Measurements from ENCODE around the gene ENTPD5. TPM values are rescaled to one million over a fixed set of nuclear protein-coding genes. Genes with fewer than 3 reads are reported as not detected.

The ENTPD5 gene
- total RNA-seq, 1 experiment from 2014 or later: 6.8 TPM

GRCh38 chr14:74048281-74048680, 29.2 kb upstream of the ENTPD5 start:
- Histone ChIP-seq H2BK20ac (ENCODE audit: low read depth, low read length, poor library complexity, severe bottlenecking) (no peak overlapping the region), H3K23ac (ENCODE audit: insufficient read length, low read depth, low read length) (no peak overlapping the region), H3K27me3 (ENCODE audit: insufficient read depth, low read length) (no peaks in the 10 kb centered on the region), H3K27ac (ENCODE audit: insufficient read length, low read depth, low read length) (no peak overlapping the region), H4K91ac (ENCODE audit: insufficient read length, low read depth, low read length) (no peak overlapping the region), H3K18ac (ENCODE audit: insufficient read length, low read depth, low read length) (no peak overlapping the region), H4K5ac (ENCODE audit: insufficient read length, low read depth, low read length) (no peak overlapping the region), H4K8ac (replicated peaks; ENCODE audit: insufficient read length, low read depth, low read length) (no peak overlapping the region), H3K4me2 (ENCODE audit: insufficient read depth, insufficient read length, low read length) (no peak overlapping the region), H2AK5ac (ENCODE audit: insufficient read length, low read length) (no peak overlapping the region), H4K20me1 (ENCODE audit: control insufficient read depth, insufficient read depth, insufficient read length) (no peaks in the 10 kb centered on the region), H3T11ph (ENCODE audit: low read length) (no peak overlapping the region), H3K9ac (ENCODE audit: extremely low read depth, insufficient read length, low read length) (no peak overlapping the region), H3K56ac (ENCODE audit: insufficient read length, low read depth, low read length) (no peak overlapping the region), H3K79me2 (ENCODE audit: insufficient read depth, low read length) (no peaks in the 10 kb centered on the region), H3K9me3 (ENCODE audit: control insufficient read depth, low read depth, low read length) (no peaks in the 10 kb centered on the region), H2BK15ac (ENCODE audit: low read depth, low read length) (no peak overlapping the region), H3K4ac (ENCODE audit: low read depth, low read length) (no peak overlapping the region), H2BK5ac (ENCODE audit: insufficient read length, low read length) (no peak overlapping the region), H3K4me1 (ENCODE audit: insufficient read depth, low read length) (no peaks in the 10 kb centered on the region), H3K23me2 (ENCODE audit: insufficient read length, low read depth, low read length, poor library complexity, severe bottlenecking) (no peaks in the 10 kb centered on the region), H3K14ac (ENCODE audit: insufficient read depth, low read length) (no peak overlapping the region), H2AFZ (ENCODE audit: low read length) (no peak overlapping the region), H3K79me1 (ENCODE audit: insufficient read depth, low read depth, low read length, poor library complexity, severe bottlenecking) (no peaks in the 10 kb centered on the region), H2BK120ac (ENCODE audit: low read depth, low read length, poor library complexity, severe bottlenecking) (no peak overlapping the region), H2BK12ac (ENCODE audit: insufficient read length, low read depth, low read length) (no peak overlapping the region)
- peak; percentile 51 for DNase-seq
- H3K4me1 Mint-ChIP-seq: peaks cover 4 to 7% of the 10 kb centered on the region in 2 experiments; a peak in 2 of 4 replicates
- no peaks in the 10 kb centered on the region for H3K9me3 Mint-ChIP-seq
- WGBS (ENCODE audit: extremely low coverage, insufficient read length, low lambda C conversion rate): no CpG with 5 or more reads among the region's 3 CpGs
- H3K27ac Mint-ChIP-seq: no peak overlapping the region
- no peaks in the 10 kb centered on the region; the same call in 1 of the 2 replicates for H3K27me3 Mint-ChIP-seq (ENCODE audit: low read depth)
- TF ChIP-seq CTCF (conservative IDR thresholded peaks at IDR 0.05): peak; percentile 56
- no peaks in the 10 kb centered on the region for H3K36me3 Mint-ChIP-seq (ENCODE audit: insufficient read depth in 1 of 3, low read depth in 3 of 3)
- H3K4me3 Mint-ChIP-seq: no peak overlapping the region
